Suprapubic skin (tissue), 4 donors: ENCODE data around the gene TNS2. TPM values are rescaled to one million over a fixed set of nuclear protein-coding genes. Genes with fewer than 3 reads are reported as not detected.

Experiments used
- DNase-seq, 2 donors: peaks; one replicate each; pipeline ENCODE4 v3.0.0-alpha.2; 2019; ENCODE audit warnings: low spot score in 2 of 2
- H3K27ac ChIP-seq: fragments of 200-600 bp; sonication (generic); one replicate; pipeline ENCODE4 v1.5.1; 2019
- H3K27me3 ChIP-seq: fragments of 200-600 bp; sonication (generic); one replicate; pipeline ENCODE4 v1.5.1; 2019
- H3K36me3 ChIP-seq: fragments of 200-600 bp; sonication (generic); one replicate; pipeline ENCODE4 v1.5.1; 2019
- H3K4me1 ChIP-seq: fragments of 200-600 bp; sonication (generic); one replicate; pipeline ENCODE4 v1.5.1; 2019
- H3K4me3 ChIP-seq: fragments of 200-600 bp; sonication (generic); one replicate; pipeline ENCODE4 v1.5.1; 2019; ENCODE audit warnings: mild to moderate bottlenecking
- H3K9me3 ChIP-seq: fragments of 200-600 bp; sonication (generic); one replicate; pipeline ENCODE4 v1.5.1; 2019
- EP300 ChIP-seq: sonication (generic); formaldehyde crosslinking; IDR thresholded peaks from one replicate; pipeline ENCODE4 v1.6.1; 2017; ENCODE audit warnings: antibody characterized with exemption
- POLR2A ChIP-seq, 2 donors: fragments of 450-650 bp; IDR thresholded peaks; one replicate each; pipeline ENCODE4 v1.6.1; 2017; ENCODE audit warnings: antibody characterized with exemption in 2 of 2, mild to moderate bottlenecking in 2 of 2, moderate library complexity in 2 of 2
- POLR2AphosphoS5 ChIP-seq, 3 donors: sonication (generic); formaldehyde crosslinking; IDR thresholded peaks; one replicate each; pipeline ENCODE4 v1.6.1; 2017; ENCODE audit warnings: antibody characterized with exemption in 3 of 3
- WGBS: methylation state at CpG from one replicate; pipeline ENCODE4 v1.1.5; 2018; 5-methylcytosine and 5-hydroxymethylcytosine counted together
- total RNA-seq, 4 donors: library from RNA; depleted of rRNA; stranded (reverse); fragments of >200 nt; gene quantifications; one replicate each; pipeline ENCODE4 v1.1.0, GENCODE V29; 2016
- TF ChIP-seq, protein P1 (sequence below), 2 donors: fragments of 200-600 bp in 1 of 2; fragments of 450-650 bp in 1 of 2; sonication (generic) in 1 of 2; IDR thresholded peaks; one replicate each; pipeline ENCODE4 v1.5.1; 2016 to 2019; ENCODE audit warnings: antibody characterized with exemption in 2 of 2, mild to moderate bottlenecking in 1 of 2, moderate library complexity in 1 of 2

Gene TNS2
- total RNA-seq, 4 donors from 2014 or later, result 22.8 to 122 (median 78.2) TPM

DNA sequence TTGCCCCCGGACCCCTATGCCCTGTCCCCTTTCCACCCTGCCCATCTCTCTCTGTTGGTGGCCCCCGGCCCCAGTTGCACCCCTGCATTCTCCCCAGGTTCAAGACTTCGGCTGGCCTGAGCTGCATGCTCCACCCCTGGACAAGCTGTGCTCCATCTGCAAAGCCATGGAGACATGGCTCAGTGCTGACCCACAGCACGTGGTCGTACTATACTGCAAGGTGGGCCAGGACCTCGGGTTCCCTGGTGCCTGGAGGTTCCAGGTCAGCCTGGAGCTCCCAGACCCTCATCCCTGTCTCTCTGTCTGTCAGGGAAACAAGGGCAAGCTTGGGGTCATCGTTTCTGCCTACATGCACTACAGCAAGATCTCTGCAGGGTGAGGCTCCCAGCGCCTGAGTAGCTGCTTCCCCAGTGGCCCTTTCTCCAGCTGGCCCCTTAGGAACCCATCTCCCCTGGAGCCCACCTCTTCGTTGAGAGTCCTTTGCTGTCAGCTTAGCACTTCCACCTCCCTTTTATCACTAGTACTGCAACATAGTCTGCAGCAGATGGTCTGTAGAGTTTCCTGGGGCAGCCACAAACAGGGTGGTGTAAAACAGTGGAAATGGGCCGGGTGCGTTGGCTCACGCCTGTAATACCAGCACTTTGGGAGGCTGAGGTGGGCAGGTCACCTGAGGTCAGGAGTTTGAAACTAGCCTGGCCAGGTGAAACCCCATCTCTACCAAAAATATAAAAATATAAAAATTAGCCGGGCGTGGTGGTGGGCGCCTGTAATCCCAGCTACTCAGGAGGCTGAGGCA is 5.8 kb downstream of the TNS2 start:
- H3K4me1 ChIP-seq, result peaks cover 59% of the 10 kb centered on the region
- no peaks in the 10 kb centered on the region for H3K9me3 ChIP-seq
- no peak overlapping the region for H3K4me3 ChIP-seq
- peak overlapping the region; percentile 99 for H3K27ac ChIP-seq
- peak in 1 of 2 donors; percentile 70 for DNase-seq
- WGBS, result 75% methylated on average over 15 of the region's 15 CpGs
- peaks cover 48% of the 10 kb centered on the region for H3K36me3 ChIP-seq
- TF ChIP-seq POLR2AphosphoS5 (IDR thresholded peaks at IDR 0.05) (no peak), POLR2A (IDR thresholded peaks at IDR 0.05) (no peak), EP300 (no peak)
- TF ChIP-seq, protein P1, sequence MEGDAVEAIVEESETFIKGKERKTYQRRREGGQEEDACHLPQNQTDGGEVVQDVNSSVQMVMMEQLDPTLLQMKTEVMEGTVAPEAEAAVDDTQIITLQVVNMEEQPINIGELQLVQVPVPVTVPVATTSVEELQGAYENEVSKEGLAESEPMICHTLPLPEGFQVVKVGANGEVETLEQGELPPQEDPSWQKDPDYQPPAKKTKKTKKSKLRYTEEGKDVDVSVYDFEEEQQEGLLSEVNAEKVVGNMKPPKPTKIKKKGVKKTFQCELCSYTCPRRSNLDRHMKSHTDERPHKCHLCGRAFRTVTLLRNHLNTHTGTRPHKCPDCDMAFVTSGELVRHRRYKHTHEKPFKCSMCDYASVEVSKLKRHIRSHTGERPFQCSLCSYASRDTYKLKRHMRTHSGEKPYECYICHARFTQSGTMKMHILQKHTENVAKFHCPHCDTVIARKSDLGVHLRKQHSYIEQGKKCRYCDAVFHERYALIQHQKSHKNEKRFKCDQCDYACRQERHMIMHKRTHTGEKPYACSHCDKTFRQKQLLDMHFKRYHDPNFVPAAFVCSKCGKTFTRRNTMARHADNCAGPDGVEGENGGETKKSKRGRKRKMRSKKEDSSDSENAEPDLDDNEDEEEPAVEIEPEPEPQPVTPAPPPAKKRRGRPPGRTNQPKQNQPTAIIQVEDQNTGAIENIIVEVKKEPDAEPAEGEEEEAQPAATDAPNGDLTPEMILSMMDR (IDR thresholded peaks at IDR 0.05), result no peak
- H3K27me3 ChIP-seq, result no peaks in the 10 kb centered on the region

DNA sequence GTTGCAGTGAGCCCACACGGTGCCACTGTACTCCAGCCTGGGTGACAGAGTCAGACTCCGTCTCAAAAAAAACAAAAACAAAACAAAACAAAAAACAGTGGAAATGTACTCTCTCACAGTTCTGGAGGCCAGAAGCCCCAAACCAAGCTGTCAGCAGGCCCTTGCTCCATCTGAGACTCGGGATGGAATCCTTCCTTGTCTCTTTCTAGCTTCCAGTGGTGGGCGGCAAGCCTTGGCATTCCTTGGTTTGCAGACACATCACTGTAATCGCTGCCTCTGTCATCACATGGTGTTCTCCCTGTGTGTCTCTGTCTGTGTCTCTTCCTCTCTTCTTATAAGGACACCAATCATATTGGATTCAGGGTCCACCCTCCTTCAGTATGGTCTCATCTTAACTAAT is 6.4 kb downstream of the TNS2 start:
- peaks cover 53% of the 10 kb centered on the region for H3K36me3 ChIP-seq
- H3K9me3 ChIP-seq, result no peaks in the 10 kb centered on the region
- peaks cover 63% of the 10 kb centered on the region for H3K4me1 ChIP-seq
- no peak overlapping the region for H3K4me3 ChIP-seq
- no peaks in the 10 kb centered on the region for H3K27me3 ChIP-seq
- TF ChIP-seq EP300 (no peak), POLR2AphosphoS5 (IDR thresholded peaks at IDR 0.05) (no peak), POLR2A (IDR thresholded peaks at IDR 0.05) (no peak)
- TF ChIP-seq, protein P1 (IDR thresholded peaks at IDR 0.05), result no peak
- H3K27ac ChIP-seq, result no peak overlapping the region
- DNase-seq, result peak in 1 of 2 donors; percentile 50
- WGBS, result 76% methylated on average over 5 of the region's 5 CpGs

DNA sequence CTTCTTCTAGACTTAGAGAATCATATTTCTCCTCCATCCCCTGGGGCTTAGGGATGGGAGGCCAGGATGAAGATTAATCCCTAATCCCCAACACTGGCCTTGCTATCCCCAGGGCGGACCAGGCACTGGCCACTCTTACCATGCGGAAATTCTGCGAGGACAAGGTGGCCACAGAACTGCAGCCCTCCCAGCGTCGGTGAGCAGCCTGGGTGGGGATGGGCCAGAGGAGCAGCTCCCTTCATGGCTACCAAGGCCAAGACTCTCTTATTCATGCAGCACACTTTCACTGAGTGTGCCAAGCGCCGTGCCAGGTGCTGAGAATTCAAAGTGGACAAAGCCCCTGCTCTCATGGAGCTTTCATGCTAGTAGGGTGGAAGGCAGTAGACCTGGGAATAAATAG is 7.0 kb downstream of the TNS2 start:
- no peaks in the 10 kb centered on the region for H3K9me3 ChIP-seq
- peaks cover 63% of the 10 kb centered on the region for H3K4me1 ChIP-seq
- peaks cover 59% of the 10 kb centered on the region for H3K36me3 ChIP-seq
- peak in 1 of 2 donors; percentile 37 for DNase-seq
- H3K4me3 ChIP-seq, result no peak overlapping the region
- 92% methylated on average over 7 of the region's 7 CpGs for WGBS
- H3K27ac ChIP-seq, result no peak overlapping the region
- TF ChIP-seq POLR2AphosphoS5 (IDR thresholded peaks at IDR 0.05) (no peak), POLR2A (IDR thresholded peaks at IDR 0.05) (no peak), EP300 (no peak)
- no peaks in the 10 kb centered on the region for H3K27me3 ChIP-seq

DNA sequence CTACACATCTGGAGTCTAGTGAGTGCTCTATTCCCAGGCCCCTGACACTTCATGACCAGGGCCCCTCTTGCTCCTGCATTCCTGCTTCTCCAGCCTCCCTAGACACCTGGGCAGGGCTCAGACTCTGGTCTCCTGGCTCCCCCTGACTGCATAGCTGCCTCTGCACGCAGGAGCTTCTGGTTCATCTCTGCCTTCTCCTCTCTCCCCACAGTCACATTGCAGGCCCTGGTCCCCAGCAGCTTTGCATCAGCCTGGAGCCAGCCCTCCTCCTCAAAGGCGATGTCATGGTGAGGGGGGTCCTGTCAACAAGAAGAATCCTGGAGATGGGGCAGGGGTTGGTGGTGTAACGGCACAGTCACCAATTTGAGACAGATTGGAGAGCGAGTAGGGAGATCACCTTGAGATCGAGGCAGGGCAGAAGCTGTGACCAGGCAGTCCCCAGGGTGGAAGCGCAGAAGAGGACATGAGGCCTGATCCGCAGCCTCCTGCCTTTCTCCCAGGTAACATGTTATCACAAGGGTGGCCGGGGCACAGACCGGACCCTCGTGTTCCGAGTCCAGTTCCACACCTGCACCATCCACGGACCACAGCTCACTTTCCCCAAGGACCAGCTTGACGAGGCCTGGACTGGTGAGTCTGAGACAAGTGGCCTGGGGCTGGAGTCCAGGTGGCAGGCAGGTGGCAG is 8.1 kb downstream of the TNS2 start:
- TF ChIP-seq EP300, result no peak
- no peak for TF ChIP-seq POLR2AphosphoS5 (IDR thresholded peaks at IDR 0.05)
- no peak for TF ChIP-seq POLR2A (IDR thresholded peaks at IDR 0.05)
- TF ChIP-seq, protein P1 (IDR thresholded peaks at IDR 0.05), result no peak
- no peak overlapping the region for H3K27ac ChIP-seq
- H3K4me1 ChIP-seq, result peaks cover 63% of the 10 kb centered on the region
- peak in 1 of 2 donors; percentile 64 for DNase-seq
- WGBS, result 90% methylated on average over 13 of the region's 13 CpGs
- H3K9me3 ChIP-seq, result no peaks in the 10 kb centered on the region
- H3K36me3 ChIP-seq, result peaks cover 70% of the 10 kb centered on the region
- no peaks in the 10 kb centered on the region for H3K27me3 ChIP-seq
- H3K4me3 ChIP-seq, result no peak overlapping the region

DNA sequence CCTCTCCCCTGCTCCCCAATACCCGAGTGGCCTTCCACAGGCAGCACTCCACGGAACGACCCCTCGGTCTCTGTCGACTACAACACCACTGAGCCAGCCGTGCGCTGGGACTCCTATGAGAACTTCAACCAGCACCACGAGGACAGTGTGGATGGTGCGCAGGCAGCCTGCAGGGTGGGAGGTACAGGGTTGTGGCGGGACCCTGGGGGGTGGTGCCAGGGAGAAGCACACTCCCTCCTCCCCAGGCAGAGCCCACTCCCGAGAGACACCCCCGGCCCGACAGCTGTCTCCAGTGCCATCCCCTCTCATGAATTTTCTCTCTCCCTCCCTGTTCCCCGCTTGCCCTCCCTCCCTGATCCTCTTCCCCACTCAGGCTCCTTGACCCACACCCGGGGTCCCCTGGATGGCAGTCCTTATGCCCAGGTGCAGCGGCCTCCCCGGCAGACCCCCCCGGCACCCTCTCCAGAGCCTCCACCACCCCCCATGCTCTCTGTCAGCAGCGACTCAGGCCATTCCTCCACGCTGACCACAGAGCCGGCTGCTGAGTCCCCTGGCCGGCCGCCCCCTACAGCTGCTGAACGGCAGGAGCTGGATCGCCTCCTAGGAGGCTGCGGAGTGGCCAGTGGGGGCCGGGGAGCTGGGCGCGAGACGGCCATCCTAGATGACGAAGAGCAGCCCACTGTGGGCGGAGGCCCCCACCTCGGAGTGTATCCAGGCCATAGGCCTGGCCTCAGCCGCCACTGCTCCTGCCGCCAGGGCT is 9.0 kb downstream of the TNS2 start:
- 85% methylated on average over 25 of the region's 35 CpGs for WGBS
- H3K9me3 ChIP-seq, result no peaks in the 10 kb centered on the region
- peaks cover 63% of the 10 kb centered on the region for H3K4me1 ChIP-seq
- peak; percentile 66 to 79 for DNase-seq
- peaks cover 79% of the 10 kb centered on the region for H3K36me3 ChIP-seq
- TF ChIP-seq, protein P1 (IDR thresholded peaks at IDR 0.05), result no peak
- TF ChIP-seq POLR2AphosphoS5 (IDR thresholded peaks at IDR 0.05), result no peak
- no peak for TF ChIP-seq POLR2A (IDR thresholded peaks at IDR 0.05)
- TF ChIP-seq EP300, result no peak
- no peak overlapping the region for H3K4me3 ChIP-seq
- H3K27ac ChIP-seq, result no peak overlapping the region
- no peaks in the 10 kb centered on the region for H3K27me3 ChIP-seq
